OCI-LY7 (cell line): ENCODE measurements around the gene DLG3. TPM values are rescaled to one million over a fixed set of nuclear protein-coding genes. Genes with fewer than 3 reads are reported as not detected.

Experiments
- BruUV-seq: library from RNA; stranded (reverse); fragments of 400-500 nt; replicated peaks from 2 replicates; lab custom pipeline; 2021; lab: Mats Ljungman, UMichigan
- CTCF ChIA-PET: fragments of 300-600 bp; sonication (Branson Sonifier 250); formaldehyde crosslinking; loops from one replicate; lab custom pipeline; 2022; ENCODE audit warnings: antibody characterized with exemption; ENCODE audit not compliant: unreplicated experiment; lab: Charles Lee
- POLR2A ChIA-PET: fragments of 300-600 bp; sonication (Branson Sonifier 250); formaldehyde crosslinking; loops from one replicate; lab custom pipeline; 2022; ENCODE audit warnings: antibody characterized with exemption; lab: Charles Lee
- DNase-seq: peaks from one replicate; pipeline ENCODE4 v3.0.0-alpha.2; 2015; ENCODE audit warnings: low spot score
- H2AFZ ChIP-seq: fragments of 200-600 bp; sonication (generic), shearing (Covaris generic); 2 replicates; pipeline ENCODE4 v1.6.1; 2014; ENCODE audit warnings: mild to moderate bottlenecking, antibody characterized with exemption, low read length, moderate library complexity
- H3K27ac ChIP-seq: fragments of 200-600 bp; sonication (generic); 2 replicates; pipeline ENCODE4 v1.5.1; 2014; ENCODE audit warnings: mixed run types, low read depth, mild to moderate bottlenecking, moderate library complexity, low read length, inconsistent platforms; ENCODE audit not compliant: poor library complexity, severe bottlenecking
- H3K36me3 ChIP-seq: fragments of 200-600 bp; sonication (generic); 2 replicates; pipeline ENCODE4 v1.6.1; 2014; ENCODE audit warnings: mild to moderate bottlenecking, antibody characterized with exemption, low read length, moderate library complexity, mixed read lengths; ENCODE audit not compliant: insufficient read depth
- H3K4me1 ChIP-seq: fragments of 200-600 bp; sonication (generic); 2 replicates; pipeline ENCODE4 v1.5.1; 2014; ENCODE audit warnings: mild to moderate bottlenecking, low read length; ENCODE audit not compliant: insufficient read depth, poor library complexity, severe bottlenecking
- H3K4me2 ChIP-seq: fragments of 200-600 bp; sonication (generic); 2 replicates; pipeline ENCODE4 v1.6.1; 2014; ENCODE audit warnings: mild to moderate bottlenecking, low read length
- H3K4me3 ChIP-seq: fragments of 200-600 bp; sonication (generic); 2 replicates; pipeline ENCODE4 v1.5.1; 2014; ENCODE audit warnings: mild to moderate bottlenecking, low read depth, low read length; ENCODE audit not compliant: poor library complexity, severe bottlenecking
- H3K79me2 ChIP-seq: fragments of 200-600 bp; sonication (generic); 2 replicates; pipeline ENCODE4 v1.6.1; 2016; ENCODE audit warnings: low read depth, mild to moderate bottlenecking, low read length, moderate library complexity, mixed read lengths; ENCODE audit not compliant: insufficient read depth
- H3K9me2 ChIP-seq: fragments of 200-600 bp; sonication (generic); 2 replicates; pipeline ENCODE4 v1.6.1; 2016; ENCODE audit warnings: mild to moderate bottlenecking, low read length, mixed read lengths; ENCODE audit not compliant: insufficient read depth
- H3K9me3 ChIP-seq: fragments of 200-600 bp; sonication (generic); 2 replicates; pipeline ENCODE4 v1.6.1; 2014; ENCODE audit warnings: mild to moderate bottlenecking, mixed run types, low read length, mixed read lengths
- H4K20me1 ChIP-seq: fragments of 200-600 bp; sonication (generic); 2 replicates; pipeline ENCODE4 v1.6.1; 2014; ENCODE audit warnings: mild to moderate bottlenecking, antibody characterized with exemption, low read length, moderate library complexity, mixed read lengths; ENCODE audit not compliant: insufficient read depth
- CTCF ChIP-seq: fragments of 200-600 bp; sonication (generic); conservative IDR thresholded peaks from 2 replicates; pipeline ENCODE4 v1.5.1; 2014; ENCODE audit warnings: mild to moderate bottlenecking, antibody characterized with exemption, low read length, moderate library complexity, mixed read lengths
- EZH2phosphoT487 ChIP-seq: fragments of 200-600 bp; sonication (generic); IDR thresholded peaks from 2 replicates; pipeline ENCODE4 v1.6.1; 2018; ENCODE audit warnings: low read depth, borderline replicate concordance, mild to moderate bottlenecking, mixed run types, antibody characterized with exemption, low read length, moderate library complexity, mixed read lengths
- intact Hi-C: fragments of 100-400 bp; cut with micrococcal nuclease; formaldehyde crosslinking; loops from one replicate; pipeline ENCODE4 v1.10.0; 2022; ENCODE audit not compliant: unreplicated experiment
- total RNA-seq, 2 experiments: library from RNA; depleted of rRNA in 1 of 2; stranded (reverse); fragments of >200 nt in 1 of 2; shearing (Covaris generic) in 1 of 2; gene quantifications; 2 replicates each; pipeline ENCODE4 v1.2.3, GENCODE V29; 2014 to 2022

DLG3 gene
- total RNA-seq, 2 experiments from 2014 or later = 0.06 TPM; not detected in 1

- POLR2A ChIA-PET = no interaction called here
- intact Hi-C loops = no loop called here
- H2AFZ ChIP-seq = no peak overlapping the region
- no peaks in the 10 kb centered on the region for H3K4me1 ChIP-seq
- no peaks in the 10 kb centered on the region for H3K79me2 ChIP-seq
- no peaks in the 10 kb centered on the region for H3K9me2 ChIP-seq
- H3K36me3 ChIP-seq = no peaks in the 10 kb centered on the region
- BruUV-seq = no TSS peak
- H3K27ac ChIP-seq = no peak overlapping the region
- DNase-seq = no peak
- CTCF ChIA-PET = no interaction called here
- H3K4me3 ChIP-seq = no peak overlapping the region
- H3K4me2 ChIP-seq = no peak overlapping the region
- TF ChIP-seq CTCF (no peak), EZH2phosphoT487 (no peak)
- no peaks in the 10 kb centered on the region for H3K9me3 ChIP-seq
- no peaks in the 10 kb centered on the region for H4K20me1 ChIP-seq
Observed at GRCh38 chrX:70494441-70494840, 49.8 kb downstream of the DLG3 start.

GRCh38 chrX:70496491-70496890 is 51.9 kb downstream of the DLG3 start:
- H3K36me3 ChIP-seq = no peaks in the 10 kb centered on the region
- H3K4me1 ChIP-seq = no peaks in the 10 kb centered on the region
- no peaks in the 10 kb centered on the region for H3K79me2 ChIP-seq
- TF ChIP-seq EZH2phosphoT487 (no peak), CTCF (no peak)
- H3K4me3 ChIP-seq = no peak overlapping the region
- H3K4me2 ChIP-seq = no peak overlapping the region
- ChIA-PET POLR2A (no interaction called here), CTCF (no interaction called here)
- H2AFZ ChIP-seq = no peak overlapping the region
- no peak for DNase-seq
- BruUV-seq = no TSS peak
- intact Hi-C loops = no loop called here
- H3K9me3 ChIP-seq = no peaks in the 10 kb centered on the region
- H3K27ac ChIP-seq = no peak overlapping the region
- no peaks in the 10 kb centered on the region for H3K9me2 ChIP-seq
- no peaks in the 10 kb centered on the region for H4K20me1 ChIP-seq

GRCh38 chrX:70497026-70497425 is 52.4 kb downstream of the DLG3 start:
- H3K36me3 ChIP-seq = no peaks in the 10 kb centered on the region
- no peaks in the 10 kb centered on the region for H3K9me2 ChIP-seq
- no peak overlapping the region for H2AFZ ChIP-seq
- CTCF ChIA-PET = no interaction called here
- TF ChIP-seq CTCF = no peak
- no peak for TF ChIP-seq EZH2phosphoT487
- no peak overlapping the region for H3K27ac ChIP-seq
- H4K20me1 ChIP-seq = no peaks in the 10 kb centered on the region
- no peaks in the 10 kb centered on the region for H3K79me2 ChIP-seq
- intact Hi-C loops = no loop called here
- POLR2A ChIA-PET = no interaction called here
- no peaks in the 10 kb centered on the region for H3K4me1 ChIP-seq
- H3K4me2 ChIP-seq = no peak overlapping the region
- H3K4me3 ChIP-seq = no peak overlapping the region
- BruUV-seq = no TSS peak
- no peaks in the 10 kb centered on the region for H3K9me3 ChIP-seq
- no peak for DNase-seq
